ENCODE results near the gene TUBA8. TPM values are rescaled to one million over a fixed set of nuclear protein-coding genes. Genes with fewer than 3 reads are reported as not detected.

The TUBA8 gene
- total RNA-seq, 1 experiment from 2014 or later = 1.3 TPM

- ChIA-PET POLR2A (no interaction called here), CTCF (no interaction called here)
- TF ChIP-seq TCF7L2 (IDR thresholded peaks at IDR 0.05; ENCODE audit: low read depth, low read length) = no peak
- no peak for TF ChIP-seq POLR2AphosphoS5 (IDR thresholded peaks at IDR 0.05; ENCODE audit: low read depth, low read length)
- no peak for TF ChIP-seq REST (IDR thresholded peaks at IDR 0.05; ENCODE audit: insufficient read depth in 1 of 2, low read depth in 2 of 2, low read length in 1 of 2)
- TF ChIP-seq SIN3A (IDR thresholded peaks at IDR 0.05; ENCODE audit: borderline replicate concordance, insufficient read depth, low read depth, low read length) = no peak
- TF ChIP-seq CTCF (IDR thresholded peaks at IDR 0.05) = no peak
- no peak overlapping the region for H3K4me3 ChIP-seq (ENCODE audit: low read depth in 2 of 2, low read length in 2 of 2)
- no TSS peak for BruUV-seq (replicated peaks)
- H3K4me1 ChIP-seq (ENCODE audit: control insufficient read depth, insufficient read depth, low read length) = peaks cover 5% of the 10 kb centered on the region
- intact Hi-C loops (cut with micrococcal nuclease; ENCODE audit: unreplicated experiment) (no loop called here), in situ Hi-C loops (cut with HindIII; ENCODE audit: low pct_unique_long_range_greater_than_20kb, low sequenced_read_pairs) (no loop called here)
- DNase-seq (ENCODE audit: low read depth, low spot score) (no peak), ATAC-seq (no peak)
- H3K36me3 ChIP-seq (ENCODE audit: control insufficient read depth, insufficient read depth, low read length) = no peaks in the 10 kb centered on the region
- no peaks in the 10 kb centered on the region for H3K9me3 ChIP-seq (ENCODE audit: control insufficient read depth, insufficient read depth, low read depth, low read length)
- H3K27ac ChIP-seq (ENCODE audit: low read length) = no peak overlapping the region
- no peaks in the 10 kb centered on the region for H3K27me3 ChIP-seq (ENCODE audit: control insufficient read depth, insufficient read depth, low read length)
These were observed 1.8 kb downstream of the TUBA8 start for GRCh38 chr22:18112440-18112839.

GRCh38 chr22:18113680-18114394, 3.2 kb downstream of the TUBA8 start:
- no peak overlapping the region for H3K27ac ChIP-seq (ENCODE audit: low read length)
- H3K9me3 ChIP-seq (ENCODE audit: control insufficient read depth, insufficient read depth, low read depth, low read length) = no peaks in the 10 kb centered on the region
- DNase-seq (ENCODE audit: low read depth, low spot score) (no peak), ATAC-seq (no peak)
- BruUV-seq (replicated peaks) = no TSS peak
- H3K27me3 ChIP-seq (ENCODE audit: control insufficient read depth, insufficient read depth, low read length) = no peaks in the 10 kb centered on the region
- TF ChIP-seq TCF7L2 (IDR thresholded peaks at IDR 0.05; ENCODE audit: low read depth, low read length) (no peak), REST (IDR thresholded peaks at IDR 0.05; ENCODE audit: insufficient read depth in 1 of 2, low read depth in 2 of 2, low read length in 1 of 2) (no peak), SIN3A (IDR thresholded peaks at IDR 0.05; ENCODE audit: borderline replicate concordance, insufficient read depth, low read depth, low read length) (no peak), POLR2AphosphoS5 (IDR thresholded peaks at IDR 0.05; ENCODE audit: low read depth, low read length) (no peak), CTCF (IDR thresholded peaks at IDR 0.05) (no peak)
- in situ Hi-C loops (cut with HindIII; ENCODE audit: low pct_unique_long_range_greater_than_20kb, low sequenced_read_pairs) = no loop called here
- H3K4me3 ChIP-seq (ENCODE audit: low read depth in 2 of 2, low read length in 2 of 2) = no peak overlapping the region
- H3K36me3 ChIP-seq (ENCODE audit: control insufficient read depth, insufficient read depth, low read length) = no peaks in the 10 kb centered on the region
- H3K4me1 ChIP-seq (ENCODE audit: control insufficient read depth, insufficient read depth, low read length) = peaks cover 5% of the 10 kb centered on the region
- ChIA-PET CTCF (no interaction called here), POLR2A (no interaction called here)
- intact Hi-C loops (cut with micrococcal nuclease; ENCODE audit: unreplicated experiment) = no loop called here
